Lower leg skin (tissue), 4 donors: ENCODE measurements around the gene TMC8. TPM values are rescaled to one million over a fixed set of nuclear protein-coding genes. Genes with fewer than 3 reads are reported as not detected.
"Not testable (repeated sequence)": the region's sequence is repeated elsewhere in the genome, so short reads cannot be mapped to it uniquely, and the experiment has no call there.

Experiments
- DNase-seq, 2 donors: peaks; one replicate each; pipeline ENCODE4 v3.0.0-alpha.2; 2019; ENCODE audit warnings: low spot score in 2 of 2
- H3K4me3 ChIP-seq: fragments of 200-600 bp; sonication (generic); 2 replicates; pipeline ENCODE4 v1.5.1; 2017; ENCODE audit warnings: mild to moderate bottlenecking, low read depth; ENCODE audit not compliant: poor library complexity, severe bottlenecking
- CTCF ChIP-seq, 3 donors: fragments of 450-650 bp; IDR thresholded peaks; one replicate each; pipeline ENCODE4 v1.5.1; 2016; ENCODE audit warnings: antibody characterized with exemption in 3 of 3, mild to moderate bottlenecking in 3 of 3, moderate library complexity in 2 of 3
- POLR2A ChIP-seq, 2 donors: fragments of 450-650 bp; IDR thresholded peaks; one replicate each; pipeline ENCODE4 v1.6.1; 2016 to 2017; ENCODE audit warnings: antibody characterized with exemption in 2 of 2, mild to moderate bottlenecking in 1 of 2, moderate library complexity in 1 of 2
- WGBS, 2 donors: methylation state at CpG; one replicate each; pipeline ENCODE4 v1.1.5; 2018; 5-methylcytosine and 5-hydroxymethylcytosine counted together
- intact Hi-C: fragments of 100-400 bp; cut with DNase I; formaldehyde crosslinking; loops from one replicate; pipeline ENCODE4 v1.15.0; 2023; ENCODE audit warnings: low total_unique reads
- total RNA-seq, 4 donors: library from RNA; depleted of rRNA; stranded (reverse); fragments of >200 nt; gene quantifications; one replicate each; pipeline ENCODE4 v1.1.0, GENCODE V29; 2016

The TMC8 gene
- 1 to 10 TPM; 1.5 to 2.7 (median 1.7) TPM for total RNA-seq

DNA sequence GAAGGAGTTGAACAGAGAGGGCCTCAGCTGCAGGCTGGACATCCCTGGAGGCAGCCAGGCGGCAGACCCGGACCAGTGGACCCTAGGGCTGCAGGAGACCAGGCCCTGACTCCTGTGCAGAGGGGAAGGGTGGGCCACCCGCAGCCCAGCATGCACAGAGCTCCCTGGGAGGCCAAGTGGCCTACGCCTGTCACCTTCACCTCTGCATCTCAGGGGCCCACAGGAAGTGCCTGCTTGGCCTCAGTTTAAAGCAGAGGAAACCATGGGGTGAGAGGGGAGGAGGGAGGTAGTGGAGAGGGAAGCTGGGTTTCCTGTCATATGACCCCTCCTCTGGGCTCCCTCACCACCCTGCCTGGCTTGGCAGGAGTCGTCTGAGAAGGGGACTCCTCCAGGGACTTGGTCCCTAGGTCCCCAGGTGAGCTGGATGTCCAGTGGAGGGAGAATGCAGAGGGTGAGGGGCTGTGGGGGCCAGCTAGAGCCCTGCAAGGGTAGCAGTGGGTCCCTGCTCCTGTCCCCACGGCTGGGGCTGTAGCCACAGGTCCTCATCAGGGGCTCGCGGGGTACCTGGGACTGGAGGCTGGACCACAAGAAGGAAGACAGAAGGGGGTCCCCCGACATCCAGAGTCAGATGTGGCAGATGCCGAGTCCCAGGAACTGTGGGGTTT, at the start of gene TMC8:
TMC8 (plus strand) TSS at position 335 of the 665 bp plus-strand sequence. CDS start 818 bp downstream, outside the sequence.
- peak in 1 of 2 donors; percentile 87 for DNase-seq
- intact Hi-C loops, result no loop called here
- TF ChIP-seq CTCF (IDR thresholded peaks at IDR 0.05), result no peak
- no peak for TF ChIP-seq POLR2A (IDR thresholded peaks at IDR 0.05)
- 73 to 80% methylated on average over 9 of the region's 10 CpGs for WGBS, 2 donors
- no peak within 1 kb of the TSS for H3K4me3 ChIP-seq

DNA sequence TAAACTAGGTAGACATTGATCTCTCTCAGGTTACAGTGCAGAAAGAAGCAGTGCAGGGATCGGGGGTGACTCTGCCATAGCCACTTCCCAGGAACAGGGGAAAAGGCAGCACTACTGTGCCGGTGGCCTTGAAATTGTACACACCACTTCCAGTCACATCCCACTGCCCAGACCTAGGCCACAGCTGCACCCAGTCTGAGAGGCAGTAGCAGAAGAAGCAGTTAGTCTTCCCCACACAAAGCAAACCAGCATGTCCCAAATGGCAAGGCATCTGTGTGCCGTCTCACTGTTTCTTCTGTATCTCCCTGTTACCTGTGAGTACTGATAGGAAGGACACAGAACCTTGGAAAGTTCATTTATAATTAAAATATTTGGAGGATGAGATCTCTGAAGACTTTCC, 49.0 kb upstream of the TMC8 start:
- peak in 1 of 2 donors; percentile 64 for DNase-seq
- intact Hi-C loops, result no loop called here
- no peak overlapping the region for H3K4me3 ChIP-seq
- no peak for TF ChIP-seq POLR2A (IDR thresholded peaks at IDR 0.05)
- TF ChIP-seq CTCF (IDR thresholded peaks at IDR 0.05), result no peak
- 94% methylated on average over 3 of the region's 3 CpGs for WGBS, 2 donors

GRCh38 chr17:78082355-78082872, 48.2 kb upstream of the TMC8 start:
- 66 to 75% methylated on average over 5 of the region's 5 CpGs for WGBS, 2 donors
- intact Hi-C loops, DNase-seq, H3K4me3 ChIP-seq: not testable (repeated sequence)

- intact Hi-C loops, result no loop called here
- 72 to 81% methylated on average over 7 of the region's 7 CpGs for WGBS, 2 donors
- TF ChIP-seq CTCF (IDR thresholded peaks at IDR 0.05) (no peak), POLR2A (IDR thresholded peaks at IDR 0.05) (no peak)
- no peak for DNase-seq
- no peak overlapping the region for H3K4me3 ChIP-seq
Measured at GRCh38 chr17:78082988-78083387, 47.6 kb upstream of the TMC8 start.

DNA sequence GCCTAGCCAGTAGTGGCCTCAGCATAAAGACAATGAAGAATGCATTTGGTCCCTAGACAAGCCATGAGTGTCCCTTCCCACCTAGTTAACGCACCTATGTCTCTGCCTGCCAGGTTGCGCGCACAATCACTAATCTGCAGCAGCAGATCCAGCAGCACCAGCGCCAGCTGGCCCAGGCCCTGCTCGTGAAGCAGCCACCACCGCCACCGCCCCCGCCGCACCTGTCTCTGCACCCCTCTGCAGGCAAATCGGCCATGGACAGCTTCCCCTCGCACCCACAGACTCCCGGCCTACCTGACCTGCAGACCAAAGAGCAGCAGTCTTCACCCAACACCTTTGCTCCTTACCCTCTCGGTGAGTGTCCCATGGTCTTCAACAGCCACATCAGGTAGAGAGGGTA, 43.8 kb upstream of the TMC8 start:
- 94% methylated on average over 6 to 13 of the region's 13 CpGs for WGBS, 2 donors
- no peak overlapping the region for H3K4me3 ChIP-seq
- peak in 1 of 2 donors; percentile 49 for DNase-seq
- intact Hi-C loops, result no loop called here
- TF ChIP-seq POLR2A (IDR thresholded peaks at IDR 0.05) (no peak), CTCF (IDR thresholded peaks at IDR 0.05) (no peak)

DNA sequence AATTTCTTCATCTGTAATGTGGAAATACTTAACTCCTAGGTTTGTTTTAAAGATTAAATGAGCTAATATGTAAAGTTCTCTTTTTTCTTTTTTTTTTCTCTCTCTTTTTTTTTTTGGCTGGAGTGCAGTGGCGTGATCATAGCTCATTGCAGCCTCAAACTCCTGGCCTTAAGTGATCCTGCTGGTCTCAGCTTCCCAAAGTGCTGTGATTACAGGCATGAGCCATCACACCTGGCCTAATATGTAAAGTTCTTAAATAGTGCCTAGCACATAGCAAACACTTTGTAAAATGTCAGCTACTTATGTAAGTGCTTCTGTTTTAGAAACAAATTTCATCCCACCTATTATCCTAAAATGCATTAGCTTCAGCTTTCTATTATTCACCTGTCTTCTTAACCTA, 42.0 kb upstream of the TMC8 start:
- H3K4me3 ChIP-seq, result no peak overlapping the region
- 19 to 100% methylated on average over 1 of the region's 1 CpG for WGBS, 2 donors
- TF ChIP-seq CTCF (IDR thresholded peaks at IDR 0.05) (no peak), POLR2A (IDR thresholded peaks at IDR 0.05) (no peak)
- intact Hi-C loops, result no loop called here
- no peak for DNase-seq
